ENCODE data around the gene TGFB2.

DNA sequence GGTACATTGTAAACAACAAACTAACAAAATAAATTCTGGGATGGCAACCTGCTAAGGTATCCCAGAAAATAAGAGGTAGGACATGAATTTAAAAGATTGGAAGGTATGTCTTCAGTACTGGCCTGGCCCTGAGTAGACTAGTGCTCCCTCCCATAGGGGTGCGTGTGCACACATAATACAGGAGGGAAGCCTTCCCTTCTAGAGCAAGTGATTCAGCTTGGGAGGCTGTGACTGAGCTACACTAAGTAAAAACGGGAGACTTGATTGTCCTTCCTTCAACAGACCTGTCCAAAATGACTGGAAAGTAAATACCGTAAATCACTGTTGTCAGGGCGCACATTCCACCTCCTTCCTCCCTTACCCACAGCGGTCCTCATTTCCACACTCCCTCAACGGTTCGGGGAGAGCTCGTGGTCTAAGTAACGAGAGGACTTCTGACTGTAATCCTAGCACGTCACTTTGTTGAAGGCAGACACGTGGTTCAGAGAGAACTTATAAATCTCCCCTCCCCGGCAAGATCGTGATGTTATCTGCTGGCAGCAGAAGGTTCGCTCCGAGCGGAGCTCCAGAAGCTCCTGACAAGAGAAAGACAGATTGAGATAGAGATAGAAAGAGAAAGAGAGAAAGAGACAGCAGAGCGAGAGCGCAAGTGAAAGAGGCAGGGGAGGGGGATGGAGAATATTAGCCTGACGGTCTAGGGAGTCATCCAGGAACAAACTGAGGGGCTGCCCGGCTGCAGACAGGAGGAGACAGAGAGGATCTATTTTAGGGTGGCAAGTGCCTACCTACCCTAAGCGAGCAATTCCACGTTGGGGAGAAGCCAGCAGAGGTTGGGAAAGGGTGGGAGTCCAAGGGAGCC lies at the start of gene TGFB2:
- TF ChIP-seq, protein P1, sequence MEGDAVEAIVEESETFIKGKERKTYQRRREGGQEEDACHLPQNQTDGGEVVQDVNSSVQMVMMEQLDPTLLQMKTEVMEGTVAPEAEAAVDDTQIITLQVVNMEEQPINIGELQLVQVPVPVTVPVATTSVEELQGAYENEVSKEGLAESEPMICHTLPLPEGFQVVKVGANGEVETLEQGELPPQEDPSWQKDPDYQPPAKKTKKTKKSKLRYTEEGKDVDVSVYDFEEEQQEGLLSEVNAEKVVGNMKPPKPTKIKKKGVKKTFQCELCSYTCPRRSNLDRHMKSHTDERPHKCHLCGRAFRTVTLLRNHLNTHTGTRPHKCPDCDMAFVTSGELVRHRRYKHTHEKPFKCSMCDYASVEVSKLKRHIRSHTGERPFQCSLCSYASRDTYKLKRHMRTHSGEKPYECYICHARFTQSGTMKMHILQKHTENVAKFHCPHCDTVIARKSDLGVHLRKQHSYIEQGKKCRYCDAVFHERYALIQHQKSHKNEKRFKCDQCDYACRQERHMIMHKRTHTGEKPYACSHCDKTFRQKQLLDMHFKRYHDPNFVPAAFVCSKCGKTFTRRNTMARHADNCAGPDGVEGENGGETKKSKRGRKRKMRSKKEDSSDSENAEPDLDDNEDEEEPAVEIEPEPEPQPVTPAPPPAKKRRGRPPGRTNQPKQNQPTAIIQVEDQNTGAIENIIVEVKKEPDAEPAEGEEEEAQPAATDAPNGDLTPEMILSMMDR (IDR thresholded peaks at IDR 0.05) = no peak
- TF ChIP-seq EP300 (IDR thresholded peaks at IDR 0.05) (no peak), POLR2AphosphoS5 (IDR thresholded peaks at IDR 0.05) (peak; percentile 68 to 94 (median 85))

All from stomach (tissue), 4 donors.